Activated CD4-positive, alpha-beta T cell treated with anti-CD3 and anti-CD28 coated beads, Interleukin-2, Interleukin-6, amounts not matched to agents 100 ng/mL and 50 ng/mL, durations not matched to agents 16 hours and 8 hours (primary cell): ENCODE measurements around the gene FEV.
A peak's percentile ranks its signal among the peaks of the same experiment; 100 is the strongest.

Source experiments
- DNase-seq: peaks from one replicate; pipeline ENCODE4 v3.0.0-alpha.2; 2020

FEV gene

DNA sequence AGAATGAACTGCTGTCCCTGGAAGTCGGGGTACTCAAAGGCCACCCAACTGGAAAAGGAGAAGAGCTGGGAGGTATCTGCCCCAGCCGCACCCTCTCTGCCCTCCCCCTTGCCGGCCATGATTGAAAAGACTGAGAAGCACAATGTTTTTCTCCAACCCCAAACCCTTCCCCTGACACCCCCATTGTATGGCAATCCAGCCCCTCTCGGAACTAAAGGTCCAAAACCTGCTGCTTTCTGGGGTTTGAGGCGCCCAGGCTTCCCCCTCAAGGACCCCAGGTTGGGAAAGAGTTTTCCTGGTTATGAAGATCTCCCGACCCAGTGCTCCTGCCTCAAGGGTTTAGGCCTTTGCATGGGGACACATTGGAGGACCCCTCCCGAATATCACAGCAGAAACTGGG is 7.2 kb upstream of the FEV start:
- DNase-seq = no peak

DNA sequence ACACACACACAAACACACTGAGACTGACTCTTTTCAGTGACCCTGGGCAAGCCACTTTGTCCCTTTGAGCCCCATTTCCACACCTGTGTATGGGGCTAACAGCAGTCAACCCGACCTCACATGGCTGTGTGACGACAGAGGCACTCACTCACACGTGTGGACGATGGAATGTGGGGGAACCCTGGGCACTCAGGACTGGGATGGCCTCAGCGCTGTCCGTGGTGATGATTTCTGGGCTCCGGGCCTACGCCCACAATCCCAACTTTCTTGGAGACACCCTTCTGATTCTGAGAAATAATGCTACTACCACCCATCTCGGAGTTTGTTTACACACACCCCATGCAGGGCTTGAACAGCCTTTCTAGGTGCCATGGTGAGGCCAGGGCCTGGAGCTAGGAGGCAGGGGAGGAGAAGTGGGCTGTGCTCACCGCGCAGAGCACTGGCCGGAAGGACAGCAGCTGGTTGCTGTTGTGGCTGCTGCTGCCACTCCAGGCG is 6.7 kb upstream of the FEV start:
- no peak for DNase-seq

DNA sequence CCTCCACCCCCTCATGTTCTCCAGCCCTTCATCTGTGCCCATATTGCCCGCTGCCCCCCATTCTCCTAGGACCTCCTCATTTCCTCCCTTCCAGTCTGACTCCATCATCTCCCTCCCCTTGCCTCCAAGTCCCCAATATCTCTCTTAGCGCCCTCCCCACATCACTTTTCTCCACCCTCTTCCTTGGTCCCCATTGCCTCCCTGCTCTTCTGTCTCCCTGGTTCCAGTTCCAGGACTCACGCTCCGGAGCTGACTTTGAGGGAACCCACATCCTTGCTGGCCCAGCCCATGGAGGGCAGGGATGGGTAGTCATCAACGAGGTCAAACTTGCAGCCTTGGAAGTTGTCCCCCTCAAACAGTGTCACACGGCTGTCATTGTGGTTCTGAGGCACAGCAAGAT is 5.6 kb upstream of the FEV start:
- DNase-seq = no peak

DNA sequence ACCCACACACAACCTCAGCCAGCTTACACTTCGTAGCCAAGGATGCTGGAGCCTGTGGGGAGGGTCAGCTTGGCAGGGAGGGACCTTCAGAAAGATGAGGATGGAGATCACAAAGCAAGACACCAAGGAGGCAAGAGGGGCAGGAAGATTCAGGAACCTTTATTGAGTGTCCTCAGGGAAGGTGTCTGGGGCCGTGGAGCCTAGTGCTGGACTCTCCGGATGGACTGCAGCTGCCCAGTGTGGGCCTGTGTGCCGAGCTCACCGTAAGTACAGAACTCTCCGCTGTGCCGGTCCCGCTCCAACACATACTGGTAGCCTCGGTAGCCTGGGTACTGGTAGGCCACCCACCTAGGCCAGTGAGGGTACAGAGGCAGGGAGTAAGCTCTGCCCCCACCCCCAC is 5.1 kb upstream of the FEV start:
- no peak for DNase-seq

DNA sequence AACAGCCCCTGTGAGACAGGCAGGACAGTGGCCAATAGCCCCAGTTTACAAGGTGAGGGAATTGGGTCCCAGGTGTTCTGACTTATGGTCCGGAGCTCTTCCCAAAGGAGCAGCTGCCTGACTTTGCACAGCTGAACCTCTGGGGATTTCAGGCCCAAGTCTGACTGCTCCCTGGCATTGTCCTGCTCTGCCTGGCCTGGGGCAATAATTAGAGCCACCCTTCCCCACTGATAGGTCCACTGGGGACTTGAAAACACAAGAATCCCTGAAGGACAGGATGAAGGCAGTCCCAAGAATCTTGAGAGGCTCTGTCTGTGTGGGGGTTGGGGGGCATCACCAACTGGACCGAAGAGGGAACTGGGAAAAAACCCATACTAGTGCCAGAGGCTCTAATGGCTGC is 3.7 kb upstream of the FEV start:
- no peak for DNase-seq

DNA sequence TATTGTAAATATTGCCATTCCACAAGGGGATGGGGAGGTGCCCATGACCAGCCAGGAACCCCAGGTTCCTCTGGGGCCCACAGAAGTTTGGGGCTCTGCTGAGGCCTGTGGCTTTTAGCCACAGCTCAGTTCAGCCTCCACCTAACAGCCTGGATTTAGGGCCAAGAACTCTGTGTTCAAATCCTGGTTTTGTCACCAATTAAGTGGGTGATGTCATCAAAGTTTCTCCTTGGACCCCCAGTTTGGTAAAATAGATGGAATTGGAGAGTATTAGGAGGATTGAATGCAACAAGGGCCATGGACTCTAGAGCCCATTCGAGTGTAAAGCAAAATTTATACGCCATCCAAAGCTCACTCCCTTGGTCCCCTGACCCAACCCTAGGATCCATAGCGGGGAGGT is 3.2 kb upstream of the FEV start:
- no peak for DNase-seq

DNA sequence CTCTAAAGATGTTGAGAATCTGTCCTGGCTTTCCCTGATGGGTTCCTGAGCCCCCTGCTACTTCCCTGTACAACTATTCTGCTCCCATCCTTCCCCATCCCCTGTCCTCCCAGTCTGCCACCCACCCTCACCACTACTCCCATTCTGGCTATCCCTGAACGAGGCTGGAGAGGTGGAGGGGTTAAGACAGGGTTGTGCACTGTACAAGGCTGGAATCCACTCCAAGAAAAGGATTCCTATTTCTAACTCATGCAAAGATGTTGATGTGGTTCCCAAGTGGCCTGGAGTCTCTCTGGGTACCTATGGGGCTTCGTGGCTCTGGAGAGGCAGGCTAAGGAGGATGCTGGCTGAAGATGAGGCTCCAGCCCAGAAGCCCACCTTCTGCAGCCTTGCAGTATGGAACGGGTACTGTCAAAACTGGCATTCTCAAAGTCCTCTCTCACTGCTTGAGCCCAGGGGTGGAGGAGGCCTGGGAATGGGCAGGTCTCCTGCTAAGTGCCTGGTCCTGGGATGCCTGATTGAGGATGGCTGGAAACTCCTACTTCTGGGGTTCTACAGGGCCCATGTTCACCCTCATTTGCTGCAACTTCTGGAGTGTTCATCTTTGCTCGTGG is 1.3 kb upstream of the FEV start:
- DNase-seq = no peak

DNA sequence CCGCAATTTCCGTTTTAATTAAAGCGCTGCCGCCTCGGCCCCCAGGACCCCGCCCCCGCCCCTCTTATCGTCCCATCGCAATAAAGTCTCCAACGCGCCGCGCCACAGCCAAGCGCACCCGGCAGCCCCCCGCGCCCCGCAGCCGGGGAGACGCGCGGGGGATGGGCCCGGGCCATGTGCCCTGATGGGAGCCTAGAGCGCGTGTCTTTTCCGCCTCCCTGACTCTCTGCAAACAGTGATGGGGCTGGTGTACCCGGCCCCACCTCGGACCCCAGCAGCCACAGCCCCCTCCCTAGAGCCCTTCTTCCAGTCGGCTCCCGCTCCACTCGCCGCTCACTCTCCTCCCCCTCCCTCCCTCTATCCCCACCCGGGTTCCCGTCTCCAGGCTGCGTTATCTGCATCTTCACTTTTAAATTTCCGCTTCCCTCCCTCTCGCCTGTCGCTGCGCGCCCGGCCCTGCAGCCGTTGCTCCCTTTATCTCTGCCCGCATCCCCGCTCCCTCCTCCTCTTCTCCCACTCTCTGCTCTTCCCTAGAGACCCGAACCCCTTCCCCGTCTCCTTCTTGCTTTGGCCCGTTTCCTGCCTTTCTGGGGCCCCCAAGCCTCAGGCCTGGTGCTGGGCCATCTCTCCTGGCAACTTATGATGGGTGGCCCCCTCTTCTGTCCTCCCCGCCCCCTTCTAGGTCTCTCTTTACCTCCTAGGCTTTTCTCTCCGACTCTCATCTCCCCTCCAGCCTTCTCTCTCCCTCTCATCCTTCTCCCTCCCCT is 524 bp upstream of the FEV start:
- no peak for DNase-seq

DNA sequence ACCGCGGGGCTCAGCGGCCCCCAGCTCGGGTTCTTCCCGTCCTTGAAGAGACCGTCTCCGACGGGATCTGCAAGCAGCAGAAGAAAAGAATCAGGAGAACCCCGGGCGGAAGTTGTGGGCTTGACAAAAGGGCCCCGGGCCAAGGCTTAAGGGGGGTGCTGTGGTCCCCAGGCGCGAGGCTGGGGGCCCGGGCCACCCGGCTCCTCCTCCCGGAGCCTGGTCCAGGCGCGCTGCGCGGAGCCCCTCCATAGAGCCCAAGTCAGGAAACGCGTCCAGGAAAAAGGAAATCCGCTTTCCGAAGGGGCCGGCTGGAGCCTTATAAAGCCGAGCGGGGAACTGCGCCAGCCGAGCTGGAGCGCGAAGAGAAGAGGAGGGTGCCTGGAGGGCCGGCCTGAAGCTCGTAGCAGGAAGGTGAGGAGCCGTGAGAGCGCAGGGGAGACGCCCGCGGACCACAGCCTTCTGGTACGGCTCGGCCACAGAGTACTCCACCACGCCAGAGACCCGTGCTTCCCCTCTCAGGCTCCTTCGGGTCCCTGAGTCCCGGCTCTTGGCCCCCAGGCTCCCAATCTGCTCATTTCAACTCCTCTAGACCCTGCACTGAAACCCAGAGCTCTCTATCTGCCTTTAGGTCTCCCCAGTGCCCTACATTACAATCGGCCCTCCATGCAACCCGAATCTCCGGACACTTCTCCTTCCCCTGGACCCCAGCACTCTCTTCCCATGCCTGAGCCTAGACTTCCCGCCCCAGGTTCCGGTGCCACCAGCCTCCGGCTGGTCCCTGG is 554 bp downstream of the FEV start:
- DNase-seq = no peak

DNA sequence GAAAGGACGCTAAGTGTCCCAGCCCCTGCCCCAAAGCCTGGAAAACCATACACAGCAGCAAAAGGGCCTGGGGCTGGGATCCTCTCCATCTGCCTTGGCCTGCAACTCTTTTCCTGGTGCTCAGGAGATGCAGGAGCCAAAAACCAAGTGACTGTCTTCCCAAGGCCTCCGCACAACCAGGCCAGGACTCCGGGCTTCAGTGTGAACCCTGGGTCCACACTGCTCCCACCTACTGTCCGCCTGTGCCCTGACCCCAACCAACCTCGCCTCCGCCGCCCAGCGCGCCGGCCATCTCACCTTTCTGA is 1.1 kb downstream of the FEV start:
- DNase-seq = no peak

DNA sequence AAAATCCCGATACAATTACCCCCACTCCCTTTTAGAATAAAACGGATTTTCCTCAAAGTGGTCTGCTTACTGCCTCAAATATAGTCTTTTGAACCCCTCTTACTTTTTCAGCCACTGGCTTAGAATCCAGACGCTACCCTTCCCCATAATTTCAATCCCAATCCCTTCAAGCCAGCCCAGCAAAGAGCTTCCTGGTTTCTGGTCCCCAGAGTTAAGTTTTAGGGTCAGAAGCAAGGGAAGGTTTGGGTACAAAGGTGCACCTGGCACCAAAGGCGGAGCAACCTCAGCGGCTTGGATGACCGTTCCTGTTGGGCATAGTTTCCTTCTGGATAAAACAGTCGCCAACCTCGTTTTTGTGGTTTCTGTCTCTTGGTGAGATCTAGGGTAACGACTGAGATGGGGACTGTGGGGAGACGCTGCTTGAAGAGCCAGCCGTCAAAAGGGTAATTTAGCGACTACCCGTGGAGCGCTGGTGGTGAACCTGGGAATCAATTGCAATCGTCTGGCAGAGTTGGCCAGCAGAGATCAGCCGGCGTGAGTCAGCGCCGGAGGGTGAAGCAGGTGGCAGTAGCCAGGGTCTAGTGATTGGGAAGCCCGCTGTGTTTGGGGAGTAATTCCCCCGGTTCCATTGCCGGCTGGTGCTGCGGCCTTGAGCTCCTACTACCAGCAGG is 1.6 kb downstream of the FEV start:
- DNase-seq = no peak

DNA sequence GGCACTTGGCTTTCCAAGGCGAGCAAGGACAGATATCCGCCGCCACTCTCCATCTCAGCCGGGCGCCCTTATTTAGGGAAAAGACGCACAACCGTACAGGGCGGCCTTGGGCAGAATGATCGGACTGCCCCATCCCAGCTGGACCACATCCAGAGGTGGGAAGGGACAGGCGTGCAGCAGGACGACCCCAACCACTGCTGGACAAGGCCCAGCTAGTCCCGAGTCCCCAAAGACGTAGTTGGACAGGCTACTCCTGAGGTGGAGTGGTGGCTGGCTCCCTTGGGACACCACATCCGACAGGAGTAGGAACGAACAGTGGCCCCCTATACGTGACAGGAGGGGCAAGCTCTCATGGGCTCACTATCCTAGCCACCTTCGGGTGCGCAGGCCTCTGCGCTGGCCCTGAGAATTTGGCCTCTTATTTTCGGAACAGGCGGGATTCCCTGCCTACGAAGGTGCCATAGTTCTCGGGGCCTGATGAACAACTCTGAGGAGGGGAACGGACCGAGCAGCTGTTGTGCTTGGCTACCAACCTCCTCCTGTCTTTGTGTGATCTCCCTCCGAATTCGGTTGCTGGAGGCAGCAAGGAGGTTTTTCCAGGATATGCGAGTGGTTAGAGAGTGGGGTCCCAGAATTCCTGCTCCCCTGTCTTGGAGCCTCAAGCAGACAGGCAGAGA is 2.3 kb downstream of the FEV start:
- no peak for DNase-seq

DNA sequence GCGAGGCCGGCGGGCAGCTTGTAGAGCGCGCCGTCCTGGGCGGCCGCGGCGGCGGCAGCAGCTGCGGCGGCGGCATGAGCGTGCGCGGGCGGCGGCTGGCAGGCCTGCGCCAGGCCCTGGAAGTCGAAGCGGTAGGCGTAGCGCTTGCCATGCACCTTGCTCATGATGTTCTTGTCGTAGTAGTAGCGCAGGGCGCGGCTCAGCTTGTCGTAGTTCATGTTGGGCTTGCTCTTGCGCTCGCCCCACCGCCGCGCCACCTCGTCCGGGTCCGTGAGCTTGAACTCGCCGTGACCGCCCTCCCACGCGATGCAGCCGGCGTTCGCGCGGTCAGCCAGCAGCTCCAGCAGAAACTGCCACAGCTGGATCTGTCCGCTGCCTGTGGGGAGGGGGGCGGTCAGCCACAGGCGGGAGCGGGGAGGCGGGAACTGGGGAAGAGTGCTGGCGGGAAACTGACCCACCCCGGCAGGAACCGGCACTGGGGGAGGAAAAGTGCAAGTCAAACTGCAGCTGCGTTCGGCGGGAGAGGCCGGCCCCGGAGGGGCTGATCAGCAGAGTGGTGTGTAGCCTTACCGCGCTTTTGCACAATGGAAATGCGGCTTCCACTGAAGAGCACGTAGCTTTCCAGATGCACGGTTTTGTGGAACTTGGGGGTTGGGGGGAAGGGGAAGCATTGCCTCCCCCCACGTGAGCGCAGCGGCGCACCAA is 3.0 kb downstream of the FEV start:
- DNase-seq = peak; percentile 44

DNA sequence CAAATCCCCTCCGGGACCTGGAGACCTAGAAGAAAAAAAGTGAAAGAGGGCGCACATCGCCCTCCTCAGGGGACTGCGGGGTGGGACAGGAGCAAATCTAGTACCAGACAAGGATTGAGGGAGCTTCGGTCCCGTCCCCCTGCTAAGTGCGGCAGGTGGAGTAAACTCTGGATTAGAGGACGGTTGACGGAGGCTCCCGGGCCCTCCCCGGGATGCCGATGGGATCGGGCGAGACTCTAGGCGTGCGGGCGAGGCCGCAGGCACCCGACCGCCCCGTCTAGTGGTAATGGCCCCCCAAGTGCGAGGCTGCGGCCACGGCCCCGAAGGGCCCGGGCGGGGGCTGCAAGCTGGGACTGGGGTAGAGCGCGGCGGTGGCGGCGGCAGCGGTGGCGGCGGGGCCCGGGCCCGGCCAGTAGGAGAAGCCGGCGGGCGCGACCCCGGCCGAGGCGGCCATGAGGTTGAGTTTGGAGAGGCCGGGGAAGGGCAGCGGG is 3.5 kb downstream of the FEV start:
- no peak for DNase-seq

DNA sequence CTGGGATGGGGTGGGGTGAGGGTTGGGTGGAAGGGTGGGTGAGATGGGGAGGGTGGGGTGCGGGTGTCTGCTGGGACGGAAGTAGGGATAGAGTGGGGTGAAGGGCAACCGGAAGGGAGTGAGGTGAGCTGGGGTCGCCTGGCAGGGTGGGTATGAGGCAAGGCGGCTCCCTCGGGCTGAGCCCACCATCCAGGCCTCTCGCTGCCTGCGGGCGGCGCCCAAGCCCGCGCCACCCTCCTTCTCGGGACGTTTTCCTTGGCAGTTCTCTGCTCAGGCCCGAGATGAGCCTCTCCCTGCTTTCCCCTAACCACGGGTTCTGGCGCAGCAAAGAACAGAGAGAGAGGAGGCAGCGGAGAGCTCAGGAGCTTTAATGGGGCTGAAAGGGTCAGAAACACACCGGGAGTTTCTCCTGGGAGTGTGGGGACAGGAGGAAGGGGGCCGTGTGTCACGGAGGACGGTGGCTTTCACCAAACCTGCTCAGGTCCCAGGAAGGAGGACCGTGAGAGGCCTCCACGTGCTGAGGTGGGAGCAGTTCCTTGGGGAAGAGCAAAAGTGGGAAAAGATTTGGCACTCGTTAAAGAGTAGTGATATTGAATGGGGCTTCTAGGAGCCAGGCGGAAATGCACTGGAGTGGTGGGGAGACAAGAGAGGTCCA is 4.1 kb downstream of the FEV start:
- no peak for DNase-seq

DNA sequence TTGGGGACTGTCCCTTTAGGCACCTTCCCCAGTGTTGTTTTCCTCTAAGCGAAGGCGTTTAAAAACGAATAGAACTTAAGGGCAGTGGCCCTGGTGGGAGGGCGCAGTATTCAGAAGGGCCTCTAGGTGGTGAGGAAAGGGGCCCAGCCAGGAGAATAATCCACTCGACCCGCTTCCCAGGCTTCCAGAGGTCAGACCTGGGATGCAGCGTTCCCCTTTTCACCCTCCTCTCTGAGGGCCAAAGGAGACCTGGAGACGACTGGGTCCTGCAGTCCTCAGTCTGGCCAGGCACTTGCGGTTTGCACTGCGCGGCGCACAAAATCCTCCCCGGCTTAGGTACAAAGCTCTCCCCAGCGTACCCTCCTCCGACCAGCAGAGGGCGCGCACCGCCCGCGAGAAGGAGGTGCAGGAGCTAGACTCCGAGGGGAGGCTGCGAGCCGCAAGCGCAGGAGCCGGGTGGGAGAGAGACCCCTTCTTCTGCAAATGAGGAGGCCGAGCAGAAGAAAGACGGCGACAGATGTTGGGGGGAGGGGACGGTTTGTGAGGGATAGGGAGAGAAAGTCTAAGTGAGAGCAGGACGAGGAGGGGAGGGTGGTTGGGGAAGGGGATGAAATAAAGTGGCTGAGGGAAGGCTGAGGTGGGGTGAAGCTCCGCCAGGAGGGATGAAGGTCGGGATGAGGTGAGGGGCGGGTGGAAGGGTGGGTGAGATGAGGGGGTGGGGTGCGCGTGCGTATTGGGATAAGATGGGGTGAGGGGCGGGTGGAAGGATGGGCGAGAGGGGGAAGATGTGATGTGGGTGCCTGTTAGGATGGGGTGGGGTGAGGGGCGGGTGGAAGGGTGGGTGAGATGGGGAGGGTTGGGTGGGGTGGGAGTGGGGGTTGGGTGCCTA is 4.9 kb downstream of the FEV start:
- DNase-seq = peak; percentile 91

DNA sequence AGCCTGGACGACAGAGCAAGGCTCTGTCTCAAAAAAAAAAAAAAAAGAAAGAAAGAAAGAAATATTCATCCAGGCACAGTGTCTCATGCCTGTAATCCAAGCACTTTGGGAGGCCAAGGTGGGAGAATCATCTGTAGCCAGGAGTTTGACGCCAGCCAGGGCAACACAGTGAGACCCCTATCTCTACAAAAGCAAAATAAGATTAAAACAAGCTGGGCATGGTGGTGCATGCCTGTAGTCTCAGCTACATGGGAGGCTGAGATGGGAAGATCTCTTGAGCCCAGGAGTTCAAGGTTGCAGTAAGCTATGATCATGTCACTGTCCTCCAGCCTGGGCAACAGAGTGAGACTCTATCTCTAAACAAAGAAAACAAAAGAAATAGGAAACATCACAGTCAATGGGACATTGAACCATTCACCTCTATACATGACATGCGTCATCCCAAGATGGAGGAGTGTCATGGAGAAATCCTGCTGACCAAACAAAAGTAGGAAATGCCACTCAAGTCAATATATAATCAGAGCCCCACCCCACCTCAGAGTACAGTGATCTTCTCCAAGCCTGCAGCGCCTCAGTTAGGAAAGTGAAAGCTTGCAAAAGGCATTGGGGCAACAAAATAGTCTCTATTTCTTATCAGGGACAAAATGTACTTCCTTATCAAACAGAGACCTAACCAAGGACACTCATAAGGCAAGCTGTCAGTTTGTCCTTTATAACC is 9.8 kb downstream of the FEV start:
- no peak for DNase-seq

DNA sequence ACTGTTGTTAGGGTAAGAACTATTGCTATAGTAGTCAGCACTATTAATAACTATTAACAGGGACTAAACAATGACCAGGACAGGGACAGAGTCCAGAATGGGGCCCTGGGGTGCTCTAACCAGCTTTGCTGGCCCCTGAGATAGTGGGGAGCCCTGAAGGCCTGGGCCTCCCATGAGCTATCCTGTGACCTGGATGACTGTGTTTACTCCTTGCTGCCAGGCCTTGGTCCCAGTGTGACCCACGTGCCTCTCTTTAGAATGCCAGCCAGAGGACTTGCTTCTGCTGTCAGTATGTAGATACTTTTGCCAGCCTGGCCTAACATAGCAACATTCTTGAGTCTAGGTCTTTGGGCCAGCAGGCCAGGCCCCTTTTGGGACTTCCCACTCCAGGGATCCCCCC is 14.1 kb downstream of the FEV start:
- DNase-seq = no peak

DNA sequence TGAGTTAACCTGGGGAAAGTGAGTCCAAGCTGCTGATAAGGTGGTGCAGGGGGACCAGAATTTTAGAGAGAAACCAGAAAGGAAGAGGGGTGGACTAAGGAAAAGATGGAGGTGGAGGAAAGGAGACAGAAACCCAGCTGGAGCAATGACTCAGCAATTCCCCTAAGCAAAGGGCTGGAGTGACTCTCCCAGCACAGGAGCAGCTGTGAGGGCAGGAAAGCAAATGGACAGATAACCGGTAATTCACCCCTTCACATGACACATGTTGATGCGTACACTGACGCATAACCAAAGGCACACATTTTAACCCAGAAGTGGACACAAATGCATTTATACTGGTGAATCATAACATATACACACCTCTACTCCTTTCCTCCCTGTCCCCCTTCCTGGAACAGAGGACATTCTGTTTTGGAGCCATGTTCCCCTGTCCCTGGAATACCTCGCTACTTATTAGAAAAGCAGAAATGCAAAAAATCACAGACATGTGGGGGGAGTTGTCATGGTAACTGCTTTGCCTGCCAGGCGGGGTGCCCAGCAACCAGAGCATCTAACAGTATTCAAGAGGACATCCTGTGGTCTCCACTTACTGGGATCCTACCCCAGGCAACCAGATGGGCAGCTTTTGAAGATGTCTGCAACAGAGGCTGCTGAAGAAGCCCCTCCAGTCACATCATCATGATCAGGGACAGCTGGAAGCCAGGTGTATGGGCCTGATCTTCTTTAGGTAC is 20.8 kb downstream of the FEV start:
- no peak for DNase-seq
